HG03442 (cell line): ENCODE measurements around the gene SSH2.
"Not testable (repeated sequence)": the region's sequence is repeated elsewhere in the genome, so short reads cannot be mapped to it uniquely, and the experiment has no call there.

Experiments used
- ATAC-seq: cut with Tn5 transposase; IDR thresholded peaks from one replicate; pipeline ENCODE4 v1.9.1; 2021; ENCODE audit warnings: mild to moderate bottlenecking, moderate library complexity; ENCODE audit not compliant: unreplicated experiment

Gene SSH2

GRCh38 chr17:29749045-29749825, 180.8 kb downstream of the SSH2 start:
- no peak for ATAC-seq

- ATAC-seq, result no peak
Observed at GRCh38 chr17:29748400-29748799, 181.6 kb downstream of the SSH2 start.

- no peak for ATAC-seq
Observed at GRCh38 chr17:29747660-29748059, 182.4 kb downstream of the SSH2 start.

GRCh38 chr17:29746669-29747068, 183.4 kb downstream of the SSH2 start:
- no peak for ATAC-seq

GRCh38 chr17:29744121-29744520, 185.9 kb downstream of the SSH2 start:
- ATAC-seq, result no peak

- no peak for ATAC-seq
Observed at GRCh38 chr17:29742210-29742513, 187.9 kb downstream of the SSH2 start.

GRCh38 chr17:29740017-29740416, 190.0 kb downstream of the SSH2 start:
- no peak for ATAC-seq

- no peak for ATAC-seq
Observed at GRCh38 chr17:29734640-29735039, 195.4 kb downstream of the SSH2 start.

GRCh38 chr17:29733166-29733565, 196.9 kb downstream of the SSH2 start:
- ATAC-seq, result no peak

- no peak for ATAC-seq
Observed at GRCh38 chr17:29732613-29733012, 197.4 kb downstream of the SSH2 start.

GRCh38 chr17:29732209-29732608, 197.8 kb downstream of the SSH2 start:
- ATAC-seq, result no peak

GRCh38 chr17:29731589-29731929, 198.5 kb downstream of the SSH2 start:
- ATAC-seq, result no peak

- ATAC-seq, result no peak
Observed at GRCh38 chr17:29728490-29728889, 201.5 kb downstream of the SSH2 start.

GRCh38 chr17:29726715-29727252, 203.2 kb downstream of the SSH2 start:
- ATAC-seq, result no peak

- ATAC-seq, result not testable (repeated sequence)
Observed at GRCh38 chr17:29725408-29725807, 204.6 kb downstream of the SSH2 start.

GRCh38 chr17:29723278-29724047, 206.6 kb downstream of the SSH2 start:
- peak; percentile 13 for ATAC-seq

- ATAC-seq, result peak; percentile 70
Observed at GRCh38 chr17:29722411-29723198, 207.4 kb downstream of the SSH2 start.

- no peak for ATAC-seq
Observed at GRCh38 chr17:29720551-29720950, 209.5 kb downstream of the SSH2 start.

- no peak for ATAC-seq
Observed at GRCh38 chr17:29719469-29719868, 210.6 kb downstream of the SSH2 start.

- ATAC-seq, result no peak
Observed at GRCh38 chr17:29718446-29719039, 211.5 kb downstream of the SSH2 start.

- ATAC-seq, result no peak
Observed at GRCh38 chr17:29717817-29718216, 212.2 kb downstream of the SSH2 start.
